Activated T-cell treated with anti-CD3 and anti-CD28 coated beads, Interleukin-2, amount 50 U/mL, for 4 hours (primary cell): ENCODE data around the gene DNAJC15. TPM values are rescaled to one million over a fixed set of nuclear protein-coding genes. Genes with fewer than 3 reads are reported as not detected.
"Not testable (repeated sequence)": the region's sequence is repeated elsewhere in the genome, so short reads cannot be mapped to it uniquely, and the experiment has no call there.

ENCODE experiments used
- ATAC-seq, 2 donors: fragments of 200-7000 bp; cut with Tn5 transposase; one replicate each; pipeline ENCODE4 v1.10.0; 2021
- DNase-seq: peaks from one replicate; pipeline ENCODE4 v3.0.0-alpha.2; 2020
- H3K27me3 Mint-ChIP-seq: one replicate; pipeline ENCODE4 v1.8.0; 2021; ENCODE audit warnings: low read depth, mixed read lengths
- H3K36me3 Mint-ChIP-seq: one replicate; pipeline ENCODE4 v1.8.0; 2022; ENCODE audit warnings: mixed read lengths; ENCODE audit not compliant: insufficient read depth
- H3K4me1 Mint-ChIP-seq: one replicate; pipeline ENCODE4 v1.8.0; 2021; ENCODE audit warnings: low read depth, mixed read lengths
- H3K4me3 Mint-ChIP-seq: one replicate; pipeline ENCODE4 v1.8.0; 2021; ENCODE audit warnings: mild to moderate bottlenecking, moderate library complexity, mixed read lengths
- H3K9me3 Mint-ChIP-seq: one replicate; pipeline ENCODE4 v1.8.0; 2021; ENCODE audit warnings: mixed read lengths
- total RNA-seq, 3 donors: library from RNA; stranded (reverse); gene quantifications; one replicate each; pipeline ENCODE4 v1.2.1, GENCODE V29; 2021

DNAJC15 gene
- total RNA-seq, 3 donors from 2014 or later: 5.7 to 16.0 (median 14.2) TPM

DNA sequence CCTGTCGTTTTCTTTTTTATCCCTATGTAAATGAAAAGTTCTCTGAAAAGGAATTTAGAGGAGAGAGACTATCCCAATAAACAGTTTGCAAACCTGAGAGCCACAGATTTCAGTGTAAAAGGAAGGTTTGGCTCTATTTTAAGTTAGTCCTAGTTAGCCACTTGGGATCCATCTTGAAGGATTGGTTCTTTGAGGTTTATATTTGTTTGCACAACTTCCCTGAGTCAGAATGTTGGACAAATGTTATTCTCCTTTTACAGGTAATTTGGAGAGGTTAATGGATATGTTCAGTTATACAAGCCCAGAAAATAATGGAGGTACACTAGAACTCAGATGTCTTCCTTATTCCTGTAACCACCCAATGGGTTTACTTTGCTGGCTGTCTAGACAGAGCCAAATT lies 2.6 kb upstream of the DNAJC15 start:
- DNase-seq (no peak), ATAC-seq (no peak)
- Mint-ChIP-seq H3K36me3 (no peaks in the 10 kb centered on the region), H3K9me3 (no peaks in the 10 kb centered on the region), H3K27me3 (no peaks in the 10 kb centered on the region), H3K4me3 (no peak overlapping the region), H3K4me1 (peaks cover 16% of the 10 kb centered on the region)

DNA sequence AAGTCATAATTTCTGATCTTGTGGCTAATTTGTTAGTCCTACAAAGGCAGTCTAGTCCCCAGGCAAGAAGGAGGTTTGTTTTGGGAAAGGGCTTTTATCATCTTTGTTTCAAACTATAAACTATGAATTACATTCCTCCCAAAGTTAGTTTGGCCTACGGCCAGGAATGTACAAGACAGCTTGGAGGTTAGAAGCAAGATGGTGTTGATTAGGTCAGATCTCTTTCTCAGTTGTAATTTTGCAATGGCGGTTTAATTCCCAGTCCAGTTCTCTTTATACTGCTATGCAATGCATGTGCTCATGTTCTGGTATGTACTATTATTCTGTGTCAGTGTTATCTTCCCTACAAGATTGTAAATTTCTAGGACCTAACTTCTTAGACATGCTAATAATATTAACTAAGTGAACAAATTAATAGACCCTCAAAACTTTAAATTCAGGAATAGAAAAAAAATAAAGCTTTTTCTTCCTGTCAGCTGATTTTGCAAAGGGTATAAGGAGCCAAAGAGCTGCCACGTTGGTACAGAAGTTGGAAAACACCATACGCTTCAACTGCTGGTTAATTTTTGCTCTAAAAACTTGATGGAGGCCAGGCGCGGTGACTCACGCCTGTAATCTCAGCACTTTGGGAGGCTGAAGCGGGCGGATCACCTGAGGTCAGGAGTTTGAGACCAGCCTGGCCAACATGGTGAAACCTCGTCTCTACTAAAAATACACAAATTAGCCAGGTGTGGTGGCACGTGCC lies 1.3 kb upstream of the DNAJC15 start:
- Mint-ChIP-seq H3K9me3 (no peaks in the 10 kb centered on the region), H3K4me1 (peaks cover 19% of the 10 kb centered on the region), H3K27me3 (no peaks in the 10 kb centered on the region), H3K36me3 (no peaks in the 10 kb centered on the region), H3K4me3 (no peak overlapping the region)
- DNase-seq (no peak), ATAC-seq (no peak)

DNA sequence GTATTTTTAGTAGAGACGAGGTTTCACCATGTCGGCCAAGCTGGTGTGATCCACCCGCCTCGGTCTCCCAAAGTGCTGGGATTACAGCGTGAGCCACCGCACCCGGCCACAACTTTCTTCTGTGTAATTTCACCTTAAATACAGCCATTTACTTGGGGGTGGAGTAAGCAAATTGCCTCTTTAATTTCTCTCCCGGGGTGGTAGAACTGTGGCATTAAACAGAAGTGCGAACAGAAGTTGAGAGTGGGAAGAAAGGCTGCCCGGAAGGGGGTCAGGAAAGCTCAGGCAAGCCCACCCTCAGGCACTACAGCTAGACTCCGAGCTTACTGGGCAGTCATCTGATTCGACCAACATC lies 475 bp upstream of the DNAJC15 start:
- no peaks in the 10 kb centered on the region for H3K9me3 Mint-ChIP-seq
- H3K27me3 Mint-ChIP-seq: no peaks in the 10 kb centered on the region
- H3K4me1 Mint-ChIP-seq: peaks cover 22% of the 10 kb centered on the region
- no peaks in the 10 kb centered on the region for H3K36me3 Mint-ChIP-seq
- no peak for DNase-seq
- no peak for ATAC-seq
- peak overlapping the region; percentile 93 for H3K4me3 Mint-ChIP-seq

DNA sequence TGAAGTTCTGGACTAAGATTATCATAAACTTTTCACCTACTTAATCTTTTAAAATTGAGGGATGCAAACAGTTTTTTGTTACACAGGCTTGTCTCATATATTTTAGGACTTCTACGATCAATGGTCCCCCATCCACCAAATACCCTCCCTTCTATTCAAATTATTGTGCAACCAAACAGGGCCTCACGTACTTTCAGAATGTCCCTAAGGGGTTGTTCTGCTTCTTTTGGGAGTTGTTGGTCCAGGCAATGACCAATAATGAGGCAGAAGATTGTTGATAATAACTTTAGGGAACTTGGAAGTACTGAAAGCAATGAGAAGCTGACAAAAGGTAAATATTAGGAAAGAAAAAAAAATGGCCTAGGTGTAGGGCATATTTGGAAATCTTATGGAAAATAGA lies 2.9 kb downstream of the DNAJC15 start:
- Mint-ChIP-seq H3K36me3 (peaks cover 6% of the 10 kb centered on the region), H3K9me3 (no peaks in the 10 kb centered on the region), H3K4me1 (peaks cover 33% of the 10 kb centered on the region), H3K27me3 (no peaks in the 10 kb centered on the region), H3K4me3 (no peak overlapping the region)
- ATAC-seq (no peak), DNase-seq (no peak)

DNA sequence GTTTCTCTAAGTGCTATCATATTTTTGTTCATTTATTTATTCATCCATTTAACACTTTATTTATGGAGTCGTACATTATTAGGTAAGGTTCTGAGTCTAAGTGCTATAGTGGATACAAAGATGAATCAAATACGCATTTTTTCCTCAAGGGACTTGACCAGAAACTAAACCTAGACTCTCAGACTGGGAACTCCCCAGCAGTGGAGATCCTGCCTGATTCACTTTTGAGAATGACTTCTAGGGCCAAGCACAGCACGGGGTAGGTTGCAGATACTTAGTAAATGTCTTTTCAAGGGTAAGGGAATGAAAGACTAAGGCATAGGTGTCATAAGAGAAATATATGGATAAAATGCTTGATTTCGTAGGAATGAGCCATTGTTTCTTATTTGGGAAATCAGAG lies 7.2 kb downstream of the DNAJC15 start:
- no peak for ATAC-seq
- peaks cover 18% of the 10 kb centered on the region for H3K4me1 Mint-ChIP-seq

DNA sequence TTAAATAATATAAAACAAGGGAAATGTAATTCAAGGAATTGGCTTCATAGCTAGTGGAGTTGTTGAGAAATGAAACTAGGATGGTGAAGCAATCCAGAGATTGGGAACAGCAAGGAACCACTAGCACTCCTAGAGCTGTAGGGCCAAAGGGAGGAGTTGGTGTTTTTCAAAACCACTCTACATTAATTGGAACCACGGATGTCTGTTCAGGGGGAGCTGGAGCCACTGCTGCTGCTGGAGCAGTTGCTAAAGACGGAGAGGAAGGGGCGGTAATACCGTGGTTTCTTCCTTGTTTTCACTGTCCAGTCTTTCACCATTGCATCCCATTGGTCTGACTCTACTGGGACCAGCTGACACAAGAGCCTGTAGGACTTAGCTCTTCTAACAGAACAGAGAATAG lies 8.5 kb downstream of the DNAJC15 start:
- H3K4me3 Mint-ChIP-seq: no peak overlapping the region
- DNase-seq: no peak
- H3K36me3 Mint-ChIP-seq: peaks cover 24% of the 10 kb centered on the region
- H3K9me3 Mint-ChIP-seq: peaks cover 3% of the 10 kb centered on the region
- no peaks in the 10 kb centered on the region for H3K27me3 Mint-ChIP-seq
- H3K4me1 Mint-ChIP-seq: peaks cover 15% of the 10 kb centered on the region
- ATAC-seq: no peak

More for the DNA sequence above, 7.2 kb downstream of the DNAJC15 start:
- no peak for DNase-seq
- Mint-ChIP-seq H3K9me3 (peaks cover 3% of the 10 kb centered on the region), H3K36me3 (peaks cover 24% of the 10 kb centered on the region), H3K4me3 (no peak overlapping the region), H3K27me3 (no peaks in the 10 kb centered on the region)

DNA sequence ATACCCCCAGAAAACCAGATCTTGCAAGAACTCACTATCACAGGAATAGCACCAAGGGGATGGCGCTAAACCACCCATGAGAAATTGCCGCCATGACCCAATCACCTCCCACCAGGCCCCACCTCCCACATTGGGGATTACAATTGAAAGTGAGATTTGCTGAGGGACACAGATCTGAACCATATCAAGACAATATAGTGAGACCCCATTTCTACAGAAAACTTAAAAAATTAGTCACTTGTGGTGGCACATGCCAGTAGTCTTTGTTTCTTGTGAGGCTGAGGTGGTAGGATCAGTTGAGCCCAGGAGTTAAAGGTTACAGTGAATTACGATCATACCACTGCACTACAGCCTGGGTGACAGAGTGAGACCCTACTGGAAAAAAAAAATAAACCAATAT lies 9.7 kb downstream of the DNAJC15 start:
- DNase-seq (no peak), ATAC-seq (no peak)
- no peak overlapping the region for H3K4me3 Mint-ChIP-seq
- H3K36me3 Mint-ChIP-seq: peaks cover 27% of the 10 kb centered on the region
- peaks cover 3% of the 10 kb centered on the region for H3K9me3 Mint-ChIP-seq
- peaks cover 12% of the 10 kb centered on the region for H3K4me1 Mint-ChIP-seq
- H3K27me3 Mint-ChIP-seq: no peaks in the 10 kb centered on the region

DNA sequence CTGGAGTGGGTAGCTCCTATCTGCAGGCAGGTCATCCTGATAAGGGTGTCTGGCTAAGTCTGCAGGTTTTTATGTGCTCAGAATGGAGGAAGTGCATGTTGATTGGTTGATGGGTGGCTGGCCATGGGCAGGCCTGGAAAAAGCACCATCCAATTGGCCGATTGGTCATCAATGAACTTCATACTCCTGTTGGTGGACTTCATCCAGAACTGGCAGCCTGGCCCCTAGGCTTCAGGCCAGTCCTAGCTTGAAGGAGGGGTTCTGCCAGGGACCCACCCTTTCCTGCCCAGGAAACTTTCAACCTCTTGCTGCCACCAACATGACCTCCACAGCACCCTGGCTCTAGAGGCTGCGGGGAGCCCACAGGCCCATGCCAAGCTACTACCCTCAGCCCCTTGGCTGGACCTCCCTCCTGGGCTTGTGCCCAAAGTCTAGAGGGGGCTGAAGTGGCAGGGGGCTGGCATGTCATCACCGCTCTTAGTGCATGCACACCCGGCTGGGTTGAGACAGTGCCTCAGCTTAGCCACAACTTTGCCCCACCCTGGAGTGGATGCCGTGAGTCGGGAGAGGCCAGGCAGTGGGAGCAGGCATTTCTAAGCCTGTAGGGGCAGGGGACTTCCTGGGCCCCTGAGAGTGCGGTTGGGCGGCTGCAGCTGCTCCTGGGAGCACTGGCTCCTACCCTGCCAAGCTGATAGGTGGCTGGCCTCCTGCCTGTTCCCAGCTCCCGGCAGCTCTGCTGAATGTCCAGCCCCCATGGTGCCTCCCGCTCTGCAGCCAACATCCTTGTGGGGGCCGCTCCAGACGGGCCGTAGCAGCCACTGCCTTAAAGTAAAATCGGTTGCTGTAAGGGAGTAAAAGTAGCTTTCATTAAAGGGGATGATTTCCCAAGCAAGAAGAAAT lies 13.2 kb downstream of the DNAJC15 start:
- ATAC-seq: no peak
- Mint-ChIP-seq H3K27me3 (no peaks in the 10 kb centered on the region), H3K4me3 (no peak overlapping the region), H3K9me3 (peaks cover 3% of the 10 kb centered on the region), H3K4me1 (peaks cover 3% of the 10 kb centered on the region), H3K36me3 (peaks cover 22% of the 10 kb centered on the region)
- DNase-seq: no peak

DNA sequence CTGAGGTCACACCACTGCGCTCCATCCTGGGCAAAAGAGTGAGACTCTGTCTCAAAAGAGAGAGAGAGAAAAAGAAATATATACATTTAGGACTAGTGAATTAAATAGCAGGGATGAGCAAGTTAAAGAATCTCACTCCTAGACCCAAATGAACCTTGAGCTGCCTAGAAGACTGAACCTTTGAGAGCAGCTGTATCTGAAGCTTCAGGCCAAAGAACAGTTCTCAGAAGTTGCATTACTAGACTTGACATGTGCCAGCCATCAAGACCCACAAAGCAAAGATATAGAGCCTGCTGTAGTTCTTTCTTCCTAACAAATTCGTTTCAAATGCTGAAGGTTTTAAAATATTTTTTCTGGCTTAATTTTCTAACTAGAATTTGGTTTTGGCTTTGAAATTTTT lies 16.6 kb downstream of the DNAJC15 start:
- Mint-ChIP-seq H3K4me1 (peaks cover 28% of the 10 kb centered on the region), H3K4me3 (no peak overlapping the region), H3K27me3 (no peaks in the 10 kb centered on the region), H3K36me3 (peaks cover 5% of the 10 kb centered on the region), H3K9me3 (no peaks in the 10 kb centered on the region)
- no peak for DNase-seq
- ATAC-seq: no peak

DNA sequence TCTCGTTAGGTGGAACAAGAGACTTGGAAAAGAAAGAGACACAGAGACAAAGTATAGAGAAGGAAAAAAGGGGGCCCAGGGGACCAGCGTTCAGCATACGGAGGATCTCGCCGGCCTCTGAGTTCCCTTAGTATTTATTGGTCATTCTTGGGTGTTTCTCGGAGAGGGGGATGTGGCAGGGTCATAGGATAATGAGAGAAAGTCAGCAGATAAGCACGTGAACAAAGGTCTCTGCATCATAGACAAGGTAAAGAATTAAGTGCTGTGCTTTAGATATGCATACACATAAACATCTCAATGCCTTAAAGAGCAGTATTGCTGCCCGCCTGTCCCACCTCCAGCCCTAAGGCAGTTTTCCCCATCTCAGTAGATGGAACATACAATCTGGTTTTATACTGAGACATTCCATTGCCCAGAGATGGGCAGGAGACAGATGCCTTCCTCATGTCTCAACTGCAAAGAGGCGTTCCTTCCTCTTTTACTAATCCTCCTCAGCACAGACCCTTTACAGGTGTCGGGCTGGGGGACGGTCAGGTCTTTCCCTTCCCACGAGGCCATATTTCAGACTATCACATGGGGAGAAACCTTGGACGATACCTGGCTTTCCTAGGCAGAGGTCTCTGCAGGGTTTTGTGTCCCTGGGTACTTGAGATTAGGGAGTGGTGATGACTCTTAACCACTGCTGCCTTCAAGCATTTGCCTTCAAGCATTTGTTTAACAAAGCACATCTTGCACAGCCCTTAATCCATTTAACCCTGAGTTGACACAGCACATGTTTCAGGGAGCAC lies 17.4 kb downstream of the DNAJC15 start:
- not testable (repeated sequence) for DNase-seq, H3K9me3 Mint-ChIP-seq, H3K36me3 Mint-ChIP-seq, H3K27me3 Mint-ChIP-seq, H3K4me3 Mint-ChIP-seq, ATAC-seq
- H3K4me1 Mint-ChIP-seq: peaks cover 37% of the 10 kb centered on the region

DNA sequence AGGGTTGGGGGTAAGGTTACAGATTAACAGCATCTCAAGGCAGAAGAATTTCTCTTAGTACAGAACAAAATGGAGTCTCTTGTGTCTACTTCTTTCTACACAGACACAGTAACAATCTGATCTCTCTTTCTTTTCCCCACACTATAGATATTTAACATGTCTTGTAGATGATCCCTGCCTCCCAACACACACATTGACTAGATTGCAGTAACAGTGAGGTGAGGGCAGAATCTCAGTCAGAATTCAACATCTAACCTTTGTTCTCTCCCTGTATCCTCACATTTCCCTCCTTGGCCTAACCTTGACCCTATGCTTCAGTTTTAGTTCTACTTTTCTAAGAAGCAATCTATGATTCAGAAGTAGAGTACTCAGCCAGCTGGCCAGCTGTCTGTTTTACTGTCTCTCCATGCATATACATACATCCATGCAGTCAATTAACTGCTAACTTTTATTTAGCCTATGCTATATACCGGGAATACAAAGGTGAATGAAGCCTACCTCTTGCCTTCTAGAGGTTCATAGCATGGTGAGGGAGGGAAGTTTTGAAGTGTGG lies 18.1 kb downstream of the DNAJC15 start:
- Mint-ChIP-seq H3K4me3 (no peak overlapping the region), H3K27me3 (no peaks in the 10 kb centered on the region), H3K36me3 (peaks cover 4% of the 10 kb centered on the region), H3K4me1 (peaks cover 42% of the 10 kb centered on the region), H3K9me3 (no peaks in the 10 kb centered on the region)
- ATAC-seq (no peak), DNase-seq (no peak)

DNA sequence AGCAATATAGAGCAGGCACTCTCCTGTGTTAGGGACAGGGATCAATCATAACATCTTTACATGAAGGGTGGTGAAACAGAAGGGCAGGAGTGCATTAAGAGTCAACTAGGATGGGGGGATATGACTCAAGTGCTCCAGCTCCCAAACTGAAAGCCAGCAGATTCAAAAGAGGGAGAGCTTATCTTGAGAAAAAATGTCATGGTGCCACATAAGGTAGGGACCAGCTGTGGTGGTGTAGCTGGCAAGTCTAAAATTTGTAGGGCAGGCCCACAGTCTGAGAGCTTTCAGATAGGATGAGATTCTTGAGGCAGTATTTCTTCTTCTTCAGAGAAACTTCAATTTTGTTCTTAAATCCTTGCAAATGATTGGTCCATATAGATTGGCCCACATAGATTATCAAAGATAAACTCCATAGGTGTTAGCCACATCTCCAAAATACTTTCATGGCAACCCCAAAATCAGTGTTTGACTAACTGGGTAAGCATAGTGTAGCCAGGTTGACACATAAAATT lies 19.1 kb downstream of the DNAJC15 start:
- no peaks in the 10 kb centered on the region for H3K27me3 Mint-ChIP-seq
- ATAC-seq (peak; percentile 21 to 55), DNase-seq (no peak)
- no peaks in the 10 kb centered on the region for H3K9me3 Mint-ChIP-seq
- no peak overlapping the region for H3K4me3 Mint-ChIP-seq
- peaks cover 10% of the 10 kb centered on the region for H3K36me3 Mint-ChIP-seq
- H3K4me1 Mint-ChIP-seq: peaks cover 46% of the 10 kb centered on the region

DNA sequence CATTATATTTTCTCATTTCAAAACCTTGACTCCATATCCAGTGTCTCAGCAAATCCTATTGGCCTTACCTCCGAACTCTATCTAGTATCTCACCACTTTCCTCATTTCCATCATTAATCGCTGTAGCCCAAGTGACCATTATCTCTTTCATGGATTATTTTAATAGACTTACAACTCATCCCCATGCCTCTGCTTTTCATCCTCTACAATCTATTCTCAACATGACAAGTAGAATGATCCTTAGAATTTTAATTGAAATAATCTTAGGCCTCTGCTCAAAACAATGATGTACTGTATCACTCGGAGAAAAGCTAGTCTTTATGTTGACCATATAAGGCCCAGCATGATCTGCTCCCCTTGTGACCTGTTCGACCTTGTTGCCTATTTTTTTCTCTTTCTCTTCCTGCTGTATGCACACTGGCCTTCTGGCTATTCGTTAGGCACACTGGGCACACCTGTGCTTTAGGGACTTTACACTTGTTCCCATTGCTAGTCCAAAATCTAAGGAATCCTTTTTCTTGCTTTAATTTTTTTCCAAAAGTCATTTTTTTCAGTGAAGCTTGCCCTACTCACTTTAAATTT lies 21.4 kb downstream of the DNAJC15 start:
- Mint-ChIP-seq H3K27me3 (no peaks in the 10 kb centered on the region), H3K4me1 (peaks cover 55% of the 10 kb centered on the region), H3K9me3 (no peaks in the 10 kb centered on the region), H3K36me3 (peaks cover 6% of the 10 kb centered on the region), H3K4me3 (no peak overlapping the region)
- DNase-seq (no peak), ATAC-seq (no peak)
